ENCODE measurements around the gene GATB.

GATB gene, protein sequence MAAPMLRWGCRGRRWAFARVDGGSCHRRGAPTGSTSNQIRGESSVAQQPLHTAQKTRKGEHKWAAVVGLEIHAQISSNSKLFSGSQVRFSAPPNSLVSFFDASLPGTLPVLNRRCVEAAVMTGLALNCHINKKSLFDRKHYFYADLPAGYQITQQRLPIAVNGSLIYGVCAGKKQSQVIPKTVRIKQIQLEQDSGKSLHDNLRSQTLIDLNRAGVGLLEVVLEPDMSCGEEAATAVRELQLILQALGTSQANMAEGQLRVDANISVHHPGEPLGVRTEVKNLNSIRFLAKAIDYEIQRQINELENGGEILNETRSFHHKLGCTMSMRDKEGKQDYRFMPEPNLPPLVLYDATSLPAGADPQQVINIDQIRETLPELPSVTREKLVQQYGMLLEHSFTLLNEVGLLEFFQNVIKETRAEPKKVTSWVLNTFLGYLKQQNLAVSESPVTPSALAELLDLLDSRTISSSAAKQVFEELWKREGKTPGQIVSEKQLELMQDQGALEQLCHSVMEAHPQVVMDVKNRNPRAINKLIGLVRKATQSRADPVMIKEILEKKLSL

DNA sequence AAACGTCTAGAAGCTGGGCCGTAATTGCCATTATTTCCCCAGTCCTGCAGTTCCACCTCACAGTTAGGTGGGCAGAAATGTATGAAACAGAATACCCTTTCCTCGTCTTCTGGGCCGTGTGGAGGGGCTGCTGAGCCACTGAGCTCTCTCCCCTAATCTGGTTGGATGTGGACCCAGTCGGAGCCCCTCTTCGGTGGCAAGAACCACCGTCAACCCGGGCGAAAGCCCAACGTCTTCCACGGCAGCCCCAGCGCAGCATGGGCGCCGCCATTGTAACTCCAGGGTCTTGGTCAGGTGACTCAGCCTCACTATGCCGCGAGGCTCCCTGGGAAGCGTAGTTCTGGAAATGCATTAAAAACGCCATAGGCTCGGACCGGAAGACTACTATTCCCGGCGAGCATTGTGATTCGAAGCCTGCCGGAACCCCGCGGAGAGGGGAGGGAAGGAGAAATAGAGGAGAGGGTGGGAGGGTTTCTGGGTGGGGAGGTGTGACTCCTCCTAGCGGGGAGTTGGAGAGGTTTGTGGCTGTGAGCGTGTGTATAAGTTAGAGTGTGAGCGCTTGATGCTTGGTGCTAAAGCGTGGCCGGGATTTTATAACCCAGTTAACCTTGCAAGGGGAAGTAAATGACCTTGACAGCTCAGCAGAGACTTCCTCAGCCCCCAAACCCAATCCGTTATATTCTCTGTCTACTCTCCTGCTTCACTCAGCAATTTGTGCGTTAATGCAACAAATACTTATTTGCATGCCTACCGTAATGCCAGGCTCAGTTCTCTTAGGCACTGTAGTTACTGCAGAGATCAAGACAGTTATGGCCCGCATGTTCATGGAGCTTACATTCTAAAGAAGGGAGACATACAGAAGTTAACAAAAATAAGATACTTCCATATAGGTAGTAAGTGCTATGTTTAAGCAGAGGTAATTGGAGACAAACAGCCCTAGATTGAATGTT lies at the start of gene GATB:
Gene GATB, minus strand, starts transcription at position 296 of the 950 bp plus-strand sequence. Its CDS starts 25 bp downstream, at position 271.
- peaks cover 0 to 9% of the 10 kb centered on the region in 2 donors for H3K36me3 ChIP-seq (ENCODE audit: control insufficient read depth in 2 of 2, insufficient read depth in 2 of 2, low read length in 2 of 2)
- peaks cover 3 to 6% of the 10 kb centered on the region in 2 donors for H3K4me1 ChIP-seq (ENCODE audit: control insufficient read depth in 2 of 2, insufficient read depth in 2 of 2, low read length in 2 of 2)
- H3K27ac ChIP-seq (ENCODE audit: low read depth in 2 of 2, low read length in 2 of 2), result peak within 1 kb of the TSS; percentile 43 to 64
- H3K9ac ChIP-seq (ENCODE audit: low read depth in 1 of 2, low read length in 2 of 2), result peak within 1 kb of the TSS; percentile 71 to 77
- H3K9me3 ChIP-seq (ENCODE audit: control insufficient read depth in 2 of 2, low read length in 2 of 2), result no peaks in the 10 kb centered on the region
- H3K27me3 ChIP-seq (ENCODE audit: control insufficient read depth in 2 of 2, insufficient read depth in 2 of 2, low read length in 2 of 2), result peaks cover 0 to 6% of the 10 kb centered on the region in 2 donors
- H3K4me3 ChIP-seq (ENCODE audit: low read length in 2 of 2), result peak within 1 kb of the TSS; percentile 88 to 99

- Histone ChIP-seq H3K9me3 (ENCODE audit: control insufficient read depth in 2 of 2, low read length in 2 of 2) (no peaks in the 10 kb centered on the region), H3K27me3 (ENCODE audit: control insufficient read depth in 2 of 2, insufficient read depth in 2 of 2, low read length in 2 of 2) (no peaks in the 10 kb centered on the region), H3K9ac (ENCODE audit: low read depth in 1 of 2, low read length in 2 of 2) (no peak overlapping the region), H3K4me3 (ENCODE audit: low read length in 2 of 2) (no peak overlapping the region), H3K27ac (ENCODE audit: low read depth in 2 of 2, low read length in 2 of 2) (no peak overlapping the region), H3K36me3 (ENCODE audit: control insufficient read depth in 2 of 2, insufficient read depth in 2 of 2, low read length in 2 of 2) (no peaks in the 10 kb centered on the region), H3K4me1 (ENCODE audit: control insufficient read depth in 2 of 2, insufficient read depth in 2 of 2, low read length in 2 of 2) (peaks cover 0 to 4% of the 10 kb centered on the region in 2 donors)
These were observed 49.7 kb upstream of the GATB start for GRCh38 chr4:151810476-151810875.

DNA sequence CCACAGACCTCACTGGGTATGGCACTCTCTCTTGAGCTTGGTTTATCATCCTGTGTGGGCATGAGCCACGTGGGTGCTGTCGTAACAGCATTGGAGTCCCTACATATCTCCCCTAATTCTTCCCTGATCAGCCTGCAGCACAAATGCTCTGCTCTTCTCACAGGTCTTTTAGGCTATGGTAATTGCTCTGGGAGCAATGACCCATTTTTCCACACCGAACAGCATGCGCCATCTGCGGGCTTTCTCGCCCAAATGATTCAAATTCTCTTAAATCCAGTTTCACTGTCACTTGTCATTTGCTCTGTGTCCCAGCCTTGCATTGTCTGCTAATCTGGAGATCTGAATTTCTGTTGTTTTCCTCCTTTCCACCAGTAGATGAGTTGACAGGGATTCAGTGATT lies 48.9 kb upstream of the GATB start:
- H3K27me3 ChIP-seq (ENCODE audit: control insufficient read depth in 2 of 2, insufficient read depth in 2 of 2, low read length in 2 of 2), result no peaks in the 10 kb centered on the region
- H3K4me3 ChIP-seq (ENCODE audit: low read length in 2 of 2), result no peak overlapping the region
- no peak overlapping the region for H3K27ac ChIP-seq (ENCODE audit: low read depth in 2 of 2, low read length in 2 of 2)
- no peaks in the 10 kb centered on the region for H3K9me3 ChIP-seq (ENCODE audit: control insufficient read depth in 2 of 2, low read length in 2 of 2)
- peaks cover 0 to 4% of the 10 kb centered on the region in 2 donors for H3K4me1 ChIP-seq (ENCODE audit: control insufficient read depth in 2 of 2, insufficient read depth in 2 of 2, low read length in 2 of 2)
- no peak overlapping the region for H3K9ac ChIP-seq (ENCODE audit: low read depth in 1 of 2, low read length in 2 of 2)
- H3K36me3 ChIP-seq (ENCODE audit: control insufficient read depth in 2 of 2, insufficient read depth in 2 of 2, low read length in 2 of 2), result no peaks in the 10 kb centered on the region

GRCh38 chr4:151808542-151808941 lies 47.7 kb upstream of the GATB start:
- H3K27me3 ChIP-seq (ENCODE audit: control insufficient read depth in 2 of 2, insufficient read depth in 2 of 2, low read length in 2 of 2), result no peaks in the 10 kb centered on the region
- H3K9ac ChIP-seq (ENCODE audit: low read depth in 1 of 2, low read length in 2 of 2), result no peak overlapping the region
- no peak overlapping the region for H3K27ac ChIP-seq (ENCODE audit: low read depth in 2 of 2, low read length in 2 of 2)
- H3K4me1 ChIP-seq (ENCODE audit: control insufficient read depth in 2 of 2, insufficient read depth in 2 of 2, low read length in 2 of 2), result peaks cover 0 to 4% of the 10 kb centered on the region in 2 donors
- H3K36me3 ChIP-seq (ENCODE audit: control insufficient read depth in 2 of 2, insufficient read depth in 2 of 2, low read length in 2 of 2), result no peaks in the 10 kb centered on the region
- H3K4me3 ChIP-seq (ENCODE audit: low read length in 2 of 2), result no peak overlapping the region
- no peaks in the 10 kb centered on the region for H3K9me3 ChIP-seq (ENCODE audit: control insufficient read depth in 2 of 2, low read length in 2 of 2)

GRCh38 chr4:151808120-151808529 lies 47.3 kb upstream of the GATB start:
- Histone ChIP-seq H3K4me1 (ENCODE audit: control insufficient read depth in 2 of 2, insufficient read depth in 2 of 2, low read length in 2 of 2) (peaks cover 0 to 4% of the 10 kb centered on the region in 2 donors), H3K27me3 (ENCODE audit: control insufficient read depth in 2 of 2, insufficient read depth in 2 of 2, low read length in 2 of 2) (no peaks in the 10 kb centered on the region), H3K4me3 (ENCODE audit: low read length in 2 of 2) (no peak overlapping the region), H3K36me3 (ENCODE audit: control insufficient read depth in 2 of 2, insufficient read depth in 2 of 2, low read length in 2 of 2) (no peaks in the 10 kb centered on the region), H3K9me3 (ENCODE audit: control insufficient read depth in 2 of 2, low read length in 2 of 2) (no peaks in the 10 kb centered on the region), H3K9ac (ENCODE audit: low read depth in 1 of 2, low read length in 2 of 2) (no peak overlapping the region), H3K27ac (ENCODE audit: low read depth in 2 of 2, low read length in 2 of 2) (no peak overlapping the region)

GRCh38 chr4:151807220-151807619 lies 46.4 kb upstream of the GATB start:
- Histone ChIP-seq H3K27ac (ENCODE audit: low read depth in 2 of 2, low read length in 2 of 2) (no peak overlapping the region), H3K4me1 (ENCODE audit: control insufficient read depth in 2 of 2, insufficient read depth in 2 of 2, low read length in 2 of 2) (peaks cover 0 to 4% of the 10 kb centered on the region in 2 donors), H3K36me3 (ENCODE audit: control insufficient read depth in 2 of 2, insufficient read depth in 2 of 2, low read length in 2 of 2) (no peaks in the 10 kb centered on the region), H3K9ac (ENCODE audit: low read depth in 1 of 2, low read length in 2 of 2) (no peak overlapping the region), H3K4me3 (ENCODE audit: low read length in 2 of 2) (no peak overlapping the region), H3K9me3 (ENCODE audit: control insufficient read depth in 2 of 2, low read length in 2 of 2) (no peaks in the 10 kb centered on the region), H3K27me3 (ENCODE audit: control insufficient read depth in 2 of 2, insufficient read depth in 2 of 2, low read length in 2 of 2) (no peaks in the 10 kb centered on the region)

DNA sequence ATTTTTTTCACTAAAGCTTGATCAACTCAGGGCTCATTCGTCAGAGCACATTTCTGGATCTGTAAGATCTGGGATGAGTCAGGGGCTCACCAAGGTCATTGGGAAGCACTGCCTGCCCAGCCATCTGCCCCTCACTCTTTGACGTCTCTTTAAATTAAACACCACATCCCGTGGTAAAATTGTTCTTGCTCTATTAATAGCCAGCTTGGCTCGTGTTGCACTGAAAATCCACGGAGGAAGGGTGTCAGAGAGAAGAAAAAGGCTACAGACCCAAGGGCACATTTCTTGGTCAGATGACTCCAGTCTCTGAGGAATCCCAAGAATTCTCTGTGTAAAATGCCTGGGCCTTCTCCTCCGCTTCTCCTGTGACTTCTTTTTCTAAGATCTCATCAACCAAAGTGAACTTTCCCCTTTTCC lies 45.7 kb upstream of the GATB start:
- Histone ChIP-seq H3K4me1 (ENCODE audit: control insufficient read depth in 2 of 2, insufficient read depth in 2 of 2, low read length in 2 of 2) (peaks cover 0 to 4% of the 10 kb centered on the region in 2 donors), H3K9me3 (ENCODE audit: control insufficient read depth in 2 of 2, low read length in 2 of 2) (no peaks in the 10 kb centered on the region), H3K4me3 (ENCODE audit: low read length in 2 of 2) (no peak overlapping the region), H3K27ac (ENCODE audit: low read depth in 2 of 2, low read length in 2 of 2) (no peak overlapping the region), H3K36me3 (ENCODE audit: control insufficient read depth in 2 of 2, insufficient read depth in 2 of 2, low read length in 2 of 2) (no peaks in the 10 kb centered on the region), H3K27me3 (ENCODE audit: control insufficient read depth in 2 of 2, insufficient read depth in 2 of 2, low read length in 2 of 2) (no peaks in the 10 kb centered on the region), H3K9ac (ENCODE audit: low read depth in 1 of 2, low read length in 2 of 2) (no peak overlapping the region)

- no peak overlapping the region for H3K9ac ChIP-seq (ENCODE audit: low read depth in 1 of 2, low read length in 2 of 2)
- H3K4me3 ChIP-seq (ENCODE audit: low read length in 2 of 2), result no peak overlapping the region
- no peaks in the 10 kb centered on the region for H3K36me3 ChIP-seq (ENCODE audit: control insufficient read depth in 2 of 2, insufficient read depth in 2 of 2, low read length in 2 of 2)
- H3K27ac ChIP-seq (ENCODE audit: low read depth in 2 of 2, low read length in 2 of 2), result no peak overlapping the region
- no peaks in the 10 kb centered on the region for H3K27me3 ChIP-seq (ENCODE audit: control insufficient read depth in 2 of 2, insufficient read depth in 2 of 2, low read length in 2 of 2)
- peaks cover 2 to 4% of the 10 kb centered on the region in 2 donors for H3K4me1 ChIP-seq (ENCODE audit: control insufficient read depth in 2 of 2, insufficient read depth in 2 of 2, low read length in 2 of 2)
- no peaks in the 10 kb centered on the region for H3K9me3 ChIP-seq (ENCODE audit: control insufficient read depth in 2 of 2, low read length in 2 of 2)
These were observed 44.0 kb upstream of the GATB start for GRCh38 chr4:151804821-151805220.

DNA sequence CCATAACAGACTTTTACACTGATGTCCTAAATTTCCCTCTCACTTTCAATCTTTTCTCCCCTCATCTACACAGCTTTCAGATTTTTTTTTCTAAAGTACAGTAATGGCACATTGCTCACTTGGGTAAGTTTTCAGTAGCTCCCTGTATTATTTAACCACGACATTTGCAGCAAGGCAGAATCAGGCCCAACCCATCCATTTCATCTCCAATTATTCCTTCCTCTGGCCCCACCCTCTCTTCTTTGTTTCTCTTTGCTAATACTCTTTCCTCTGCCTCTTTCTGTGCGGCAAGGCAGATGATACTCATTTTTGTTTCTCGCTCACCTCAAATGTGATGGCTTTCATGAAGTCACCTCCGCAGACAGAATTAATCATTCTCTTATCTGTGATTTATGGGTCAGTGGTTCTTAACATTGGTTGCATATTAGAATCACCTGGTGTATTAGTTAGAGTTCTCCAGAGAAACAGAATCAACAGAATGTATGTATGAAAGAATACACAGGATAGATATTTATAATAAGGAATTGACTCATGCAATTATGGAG lies 43.4 kb upstream of the GATB start:
- no peaks in the 10 kb centered on the region for H3K27me3 ChIP-seq (ENCODE audit: control insufficient read depth in 2 of 2, insufficient read depth in 2 of 2, low read length in 2 of 2)
- H3K9me3 ChIP-seq (ENCODE audit: control insufficient read depth in 2 of 2, low read length in 2 of 2), result no peaks in the 10 kb centered on the region
- H3K36me3 ChIP-seq (ENCODE audit: control insufficient read depth in 2 of 2, insufficient read depth in 2 of 2, low read length in 2 of 2), result no peaks in the 10 kb centered on the region
- H3K4me1 ChIP-seq (ENCODE audit: control insufficient read depth in 2 of 2, insufficient read depth in 2 of 2, low read length in 2 of 2), result peaks cover 7 to 10% of the 10 kb centered on the region in 2 donors
- no peak overlapping the region for H3K9ac ChIP-seq (ENCODE audit: low read depth in 1 of 2, low read length in 2 of 2)
- no peak overlapping the region for H3K4me3 ChIP-seq (ENCODE audit: low read length in 2 of 2)
- H3K27ac ChIP-seq (ENCODE audit: low read depth in 2 of 2, low read length in 2 of 2), result no peak overlapping the region
